Astrocyte (in vitro differentiated cells and primary cell): ENCODE measurements around the gene MEGF6. TPM values are rescaled to one million over a fixed set of nuclear protein-coding genes. Genes with fewer than 3 reads are reported as not detected.
A peak's percentile ranks its signal among the peaks of the same experiment; 100 is the strongest.

ENCODE experiments used
- DNase-seq: peaks from one replicate; pipeline ENCODE4 v3.0.0-alpha.2; 2010; ENCODE audit warnings: low read depth
- FAIRE-seq: peaks from 2 replicates; lab custom pipeline; 2011; peaks lifted over from hg19 to GRCh38; lab: Jason Lieb, UNC
- H2AFZ ChIP-seq: 2 replicates; pipeline ENCODE4 v1.6.0; 2012; ENCODE audit warnings: low read depth, low read length, inconsistent platforms
- H3K27ac ChIP-seq: 2 replicates; pipeline ENCODE4 v1.5.1; 2011; ENCODE audit warnings: low read depth, low read length, inconsistent platforms
- H3K27me3 ChIP-seq: 2 replicates; pipeline ENCODE4 v1.6.0; 2011; ENCODE audit warnings: low read length, inconsistent platforms; ENCODE audit not compliant: insufficient read depth
- H3K36me3 ChIP-seq: 2 replicates; pipeline ENCODE4 v1.5.1; 2011; ENCODE audit warnings: low read length, inconsistent platforms; ENCODE audit not compliant: insufficient read depth
- H3K4me1 ChIP-seq: 2 replicates; pipeline ENCODE4 v1.5.1; 2011; ENCODE audit warnings: low read length, inconsistent platforms; ENCODE audit not compliant: insufficient read depth
- H3K4me2 ChIP-seq: 2 replicates; pipeline ENCODE4 v1.6.0; 2012; ENCODE audit warnings: low read length, inconsistent platforms
- H3K4me3 ChIP-seq: 2 replicates; pipeline ENCODE4 v1.5.1; 2011; ENCODE audit warnings: low read depth, mild to moderate bottlenecking, low read length, inconsistent platforms; ENCODE audit not compliant: insufficient read depth
- H3K79me2 ChIP-seq: 2 replicates; pipeline ENCODE4 v1.6.0; 2012; ENCODE audit warnings: mild to moderate bottlenecking, low read length, inconsistent platforms; ENCODE audit not compliant: insufficient read depth
- H3K9ac ChIP-seq: 2 replicates; pipeline ENCODE4 v1.6.0; 2012; ENCODE audit warnings: mild to moderate bottlenecking, low read length, inconsistent platforms
- H3K9me3 ChIP-seq: 2 replicates; pipeline ENCODE4 v1.5.1; 2012; ENCODE audit warnings: low read depth, mild to moderate bottlenecking, low read length, inconsistent platforms; ENCODE audit not compliant: insufficient read depth
- H4K20me1 ChIP-seq: 2 replicates; pipeline ENCODE4 v1.6.0; 2012; ENCODE audit warnings: low read length, inconsistent platforms; ENCODE audit not compliant: insufficient read depth
- H3K27ac Mint-ChIP-seq: one replicate; pipeline ENCODE4 v1.8.0; 2021; ENCODE audit warnings: mild to moderate bottlenecking, mixed read lengths; ENCODE audit not compliant: unreplicated experiment
- H3K27me3 Mint-ChIP-seq: one replicate; pipeline ENCODE4 v1.8.0; 2021; ENCODE audit warnings: low read depth, mixed read lengths; ENCODE audit not compliant: unreplicated experiment
- H3K36me3 Mint-ChIP-seq: one replicate; pipeline ENCODE4 v1.8.0; 2021; ENCODE audit warnings: low read depth, mixed read lengths; ENCODE audit not compliant: unreplicated experiment
- H3K4me1 Mint-ChIP-seq: one replicate; pipeline ENCODE4 v1.8.0; 2021; ENCODE audit warnings: low read depth, mixed read lengths; ENCODE audit not compliant: unreplicated experiment
- H3K4me3 Mint-ChIP-seq: one replicate; pipeline ENCODE4 v1.8.0; 2021; ENCODE audit warnings: mild to moderate bottlenecking, moderate library complexity, mixed read lengths; ENCODE audit not compliant: unreplicated experiment
- H3K9me3 Mint-ChIP-seq: one replicate; pipeline ENCODE4 v1.8.0; 2021; ENCODE audit warnings: mild to moderate bottlenecking, mixed read lengths; ENCODE audit not compliant: unreplicated experiment
- EZH2 ChIP-seq: IDR thresholded peaks from 2 replicates; pipeline ENCODE4 v1.6.1; 2012; ENCODE audit warnings: mild to moderate bottlenecking, low read length, inconsistent platforms; ENCODE audit not compliant: insufficient read depth
- microRNA-seq: library from miRNA; unstranded; fragments of <30 nt; microRNA quantifications from one replicate; pipeline ENCODE4 v1.2.0, GENCODE V29; 2020
- total RNA-seq: library from RNA; stranded (reverse); gene quantifications from 2 replicates; pipeline ENCODE4 v1.2.1, GENCODE V29; 2021
- TF ChIP-seq, protein P1 (sequence below): IDR thresholded peaks from 2 replicates; pipeline ENCODE4 v1.5.1; 2011; ENCODE audit warnings: low read depth, mild to moderate bottlenecking, inconsistent platforms, low read length, moderate library complexity; ENCODE audit not compliant: insufficient read depth

Gene MEGF6
- total RNA-seq, 1 donor from 2014 or later = 14.8 TPM

- peak; percentile 51 for TF ChIP-seq EZH2
- TF ChIP-seq, protein P1, sequence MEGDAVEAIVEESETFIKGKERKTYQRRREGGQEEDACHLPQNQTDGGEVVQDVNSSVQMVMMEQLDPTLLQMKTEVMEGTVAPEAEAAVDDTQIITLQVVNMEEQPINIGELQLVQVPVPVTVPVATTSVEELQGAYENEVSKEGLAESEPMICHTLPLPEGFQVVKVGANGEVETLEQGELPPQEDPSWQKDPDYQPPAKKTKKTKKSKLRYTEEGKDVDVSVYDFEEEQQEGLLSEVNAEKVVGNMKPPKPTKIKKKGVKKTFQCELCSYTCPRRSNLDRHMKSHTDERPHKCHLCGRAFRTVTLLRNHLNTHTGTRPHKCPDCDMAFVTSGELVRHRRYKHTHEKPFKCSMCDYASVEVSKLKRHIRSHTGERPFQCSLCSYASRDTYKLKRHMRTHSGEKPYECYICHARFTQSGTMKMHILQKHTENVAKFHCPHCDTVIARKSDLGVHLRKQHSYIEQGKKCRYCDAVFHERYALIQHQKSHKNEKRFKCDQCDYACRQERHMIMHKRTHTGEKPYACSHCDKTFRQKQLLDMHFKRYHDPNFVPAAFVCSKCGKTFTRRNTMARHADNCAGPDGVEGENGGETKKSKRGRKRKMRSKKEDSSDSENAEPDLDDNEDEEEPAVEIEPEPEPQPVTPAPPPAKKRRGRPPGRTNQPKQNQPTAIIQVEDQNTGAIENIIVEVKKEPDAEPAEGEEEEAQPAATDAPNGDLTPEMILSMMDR = no peak
- Histone ChIP-seq H3K9ac (no peak overlapping the region), H3K27ac (no peak overlapping the region), H3K4me2 (no peak overlapping the region), H3K9me3 (peaks cover 2% of the 10 kb centered on the region), H3K36me3 (no peaks in the 10 kb centered on the region), H2AFZ (no peak overlapping the region), H3K4me3 (no peak overlapping the region), H3K79me2 (no peaks in the 10 kb centered on the region), H3K27me3 (peaks cover 37% of the 10 kb centered on the region), H4K20me1 (no peaks in the 10 kb centered on the region), H3K4me1 (no peaks in the 10 kb centered on the region)
- H3K4me3 Mint-ChIP-seq = no peak overlapping the region
- H3K4me1 Mint-ChIP-seq = no peaks in the 10 kb centered on the region
- no peak overlapping the region for H3K27ac Mint-ChIP-seq
- DNase-seq = no peak
- H3K27me3 Mint-ChIP-seq = peaks cover 28% of the 10 kb centered on the region
- H3K9me3 Mint-ChIP-seq = peaks cover 11% of the 10 kb centered on the region
- no peaks in the 10 kb centered on the region for H3K36me3 Mint-ChIP-seq
- no peak for FAIRE-seq
Observed at GRCh38 chr1:3440711-3441409, 170.4 kb downstream of the MEGF6 start.

DNA sequence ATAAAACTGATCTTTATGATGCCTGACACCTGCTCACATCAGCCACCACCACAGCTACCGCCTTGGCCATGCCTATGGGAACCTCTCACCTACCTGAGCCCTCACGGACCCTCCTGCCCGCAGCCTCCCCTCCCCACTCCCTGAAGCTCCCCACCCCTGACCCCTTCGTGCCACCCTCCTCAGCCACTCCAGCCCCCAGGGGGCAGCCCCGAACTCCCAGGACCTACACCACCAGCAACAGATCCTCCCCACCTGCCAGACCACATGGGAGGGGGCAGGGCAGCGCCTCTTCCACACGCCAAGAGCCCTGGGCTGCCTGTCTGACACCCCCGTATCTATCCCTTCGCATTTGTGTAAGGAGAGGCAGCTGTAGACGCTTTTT lies 171.0 kb downstream of the MEGF6 start:
- Histone ChIP-seq H3K79me2 (no peaks in the 10 kb centered on the region), H4K20me1 (no peaks in the 10 kb centered on the region), H3K4me3 (no peak overlapping the region), H3K9me3 (peaks cover 2% of the 10 kb centered on the region), H2AFZ (no peak overlapping the region), H3K4me1 (no peaks in the 10 kb centered on the region), H3K27me3 (peaks cover 35% of the 10 kb centered on the region), H3K27ac (no peak overlapping the region), H3K4me2 (no peak overlapping the region), H3K36me3 (no peaks in the 10 kb centered on the region), H3K9ac (no peak overlapping the region)
- peaks cover 8% of the 10 kb centered on the region for H3K9me3 Mint-ChIP-seq
- H3K27ac Mint-ChIP-seq = no peak overlapping the region
- no peak for DNase-seq
- H3K4me1 Mint-ChIP-seq = no peaks in the 10 kb centered on the region
- FAIRE-seq = no peak
- H3K4me3 Mint-ChIP-seq = no peak overlapping the region
- TF ChIP-seq EZH2 = no peak
- TF ChIP-seq, protein P1 = no peak
- no peaks in the 10 kb centered on the region for H3K36me3 Mint-ChIP-seq
- H3K27me3 Mint-ChIP-seq = peaks cover 28% of the 10 kb centered on the region

Small RNA genes lying within 50 kb of the gene (microRNA-seq; reads per million reads assigned to microRNA genes)
- 4.1 reads per million, percentile 15 among the genes with 10 or more reads in this experiment for gene MIR551A

Other genes with a start within 250 kb of the MEGF6 start
- 3.7 and 4.1 TPM in 2 replicates for gene ARHGEF16, start 156.8 kb downstream of the MEGF6 start, total RNA-seq
- gene TPRG1L, start 13.5 kb upstream of the MEGF6 start, total RNA-seq = 33.7 and 36.0 TPM in 2 replicates
- gene WRAP73, start 38.6 kb upstream of the MEGF6 start, total RNA-seq = 15.5 and 15.6 TPM in 2 replicates
- 0.18 TPM in 1 of 2 replicates, not detected in the other for gene TP73, start 41.0 kb upstream of the MEGF6 start, total RNA-seq
- not detected in 2 replicates for gene CCDC27, start 140.9 kb upstream of the MEGF6 start, total RNA-seq
- 6.4 and 6.6 TPM in 2 replicates for gene SMIM1, start 161.2 kb upstream of the MEGF6 start, total RNA-seq
- 48.7 and 51.5 TPM in 2 replicates for gene LRRC47, start 185.0 kb upstream of the MEGF6 start, total RNA-seq
- 35.0 and 43.6 TPM in 2 replicates for gene CEP104, start 245.7 kb upstream of the MEGF6 start, total RNA-seq
- gene DFFB, start 246.0 kb upstream of the MEGF6 start, total RNA-seq = 5.9 and 7.4 TPM in 2 replicates